BE2C (cell line): ENCODE measurements around the gene TBCK.

Experiments used
- DNase-seq: peaks from one replicate; pipeline ENCODE4 v3.0.0-alpha.2; 2020
- H3K27me3 ChIP-seq: fragments of 250-450 bp; sonication (Bioruptor Pico); 2 replicates; pipeline ENCODE4 v1.5.1; 2020; ENCODE audit warnings: mild to moderate bottlenecking
- H3K36me3 ChIP-seq: fragments of 250-450 bp; sonication (Bioruptor Pico); 2 replicates; pipeline ENCODE4 v1.5.1; 2020; ENCODE audit warnings: mild to moderate bottlenecking
- H3K4me1 ChIP-seq: fragments of 250-450 bp; sonication (Bioruptor Pico); 2 replicates; pipeline ENCODE4 v1.5.1; 2020
- H3K4me3 ChIP-seq: 2 replicates; pipeline ENCODE4 v1.5.1; 2011; ENCODE audit warnings: low read depth, low read length
- H3K9me3 ChIP-seq: fragments of 250-450 bp; sonication (Bioruptor Pico); 2 replicates; pipeline ENCODE4 v1.5.1; 2020
- CTCF ChIP-seq: IDR thresholded peaks from 2 replicates; pipeline ENCODE4 v1.5.1; 2012; ENCODE audit warnings: mild to moderate bottlenecking, low read depth, low read length

Gene TBCK

GRCh38 chr4:106353786-106354185, 37.8 kb upstream of the TBCK start:
- Histone ChIP-seq H3K9me3 (no peaks in the 10 kb centered on the region), H3K4me3 (no peak overlapping the region), H3K4me1 (no peaks in the 10 kb centered on the region), H3K36me3 (0 out of 2 replicates have a peak, but pooled peaks cover 3% of the 10 kb centered on the region), H3K27me3 (no peaks in the 10 kb centered on the region)
- no peak for DNase-seq
- no peak for TF ChIP-seq CTCF

- DNase-seq: no peak
- Histone ChIP-seq H3K27me3 (no peaks in the 10 kb centered on the region), H3K4me1 (no peaks in the 10 kb centered on the region), H3K36me3 (peaks cover 11% of the 10 kb centered on the region), H3K4me3 (no peak overlapping the region), H3K9me3 (no peaks in the 10 kb centered on the region)
- no peak for TF ChIP-seq CTCF
These were observed 35.0 kb upstream of the TBCK start for GRCh38 chr4:106351016-106351415.

GRCh38 chr4:106347167-106347566, 31.2 kb upstream of the TBCK start:
- Histone ChIP-seq H3K4me3 (no peak overlapping the region), H3K4me1 (no peaks in the 10 kb centered on the region), H3K27me3 (no peaks in the 10 kb centered on the region), H3K9me3 (no peaks in the 10 kb centered on the region), H3K36me3 (peaks cover 11% of the 10 kb centered on the region)
- DNase-seq: no peak
- TF ChIP-seq CTCF: no peak

GRCh38 chr4:106344647-106344970, 28.6 kb upstream of the TBCK start:
- no peak for DNase-seq

GRCh38 chr4:106343865-106344646, 28.0 kb upstream of the TBCK start:
- DNase-seq: no peak
- Histone ChIP-seq H3K27me3 (no peaks in the 10 kb centered on the region), H3K9me3 (no peaks in the 10 kb centered on the region), H3K4me1 (no peaks in the 10 kb centered on the region), H3K4me3 (no peak overlapping the region), H3K36me3 (peaks cover 17% of the 10 kb centered on the region)
- TF ChIP-seq CTCF: no peak

More at GRCh38 chr4:106344647-106344970, 28.6 kb upstream of the TBCK start:
- no peak overlapping the region for H3K4me3 ChIP-seq
- no peaks in the 10 kb centered on the region for H3K9me3 ChIP-seq
- no peak for TF ChIP-seq CTCF
- H3K36me3 ChIP-seq: peaks cover 13% of the 10 kb centered on the region
- H3K4me1 ChIP-seq: no peaks in the 10 kb centered on the region
- no peaks in the 10 kb centered on the region for H3K27me3 ChIP-seq

- DNase-seq: no peak
- peaks cover 36% of the 10 kb centered on the region for H3K36me3 ChIP-seq
These were observed 24.8 kb upstream of the TBCK start for GRCh38 chr4:106340774-106341173.

More at GRCh38 chr4:106340774-106341173, 24.8 kb upstream of the TBCK start:
- Histone ChIP-seq H3K4me3 (no peak overlapping the region), H3K9me3 (no peaks in the 10 kb centered on the region), H3K4me1 (no peaks in the 10 kb centered on the region), H3K27me3 (no peaks in the 10 kb centered on the region)
- TF ChIP-seq CTCF: no peak
